GM12875 (cell line): ENCODE results near the gene HM13.

Experiments used
- H3K4me3 ChIP-seq: one replicate; pipeline ENCODE4 v1.5.1; 2011; ENCODE audit warnings: low read depth, low read length, control low read depth
- TF ChIP-seq, protein P1 (sequence below): IDR thresholded peaks from 2 replicates; pipeline ENCODE4 v1.5.1; 2011; ENCODE audit warnings: low read depth, mild to moderate bottlenecking, control low read depth, inconsistent platforms, low read length, moderate library complexity, borderline replicate concordance; ENCODE audit not compliant: insufficient read depth

HM13 gene

DNA sequence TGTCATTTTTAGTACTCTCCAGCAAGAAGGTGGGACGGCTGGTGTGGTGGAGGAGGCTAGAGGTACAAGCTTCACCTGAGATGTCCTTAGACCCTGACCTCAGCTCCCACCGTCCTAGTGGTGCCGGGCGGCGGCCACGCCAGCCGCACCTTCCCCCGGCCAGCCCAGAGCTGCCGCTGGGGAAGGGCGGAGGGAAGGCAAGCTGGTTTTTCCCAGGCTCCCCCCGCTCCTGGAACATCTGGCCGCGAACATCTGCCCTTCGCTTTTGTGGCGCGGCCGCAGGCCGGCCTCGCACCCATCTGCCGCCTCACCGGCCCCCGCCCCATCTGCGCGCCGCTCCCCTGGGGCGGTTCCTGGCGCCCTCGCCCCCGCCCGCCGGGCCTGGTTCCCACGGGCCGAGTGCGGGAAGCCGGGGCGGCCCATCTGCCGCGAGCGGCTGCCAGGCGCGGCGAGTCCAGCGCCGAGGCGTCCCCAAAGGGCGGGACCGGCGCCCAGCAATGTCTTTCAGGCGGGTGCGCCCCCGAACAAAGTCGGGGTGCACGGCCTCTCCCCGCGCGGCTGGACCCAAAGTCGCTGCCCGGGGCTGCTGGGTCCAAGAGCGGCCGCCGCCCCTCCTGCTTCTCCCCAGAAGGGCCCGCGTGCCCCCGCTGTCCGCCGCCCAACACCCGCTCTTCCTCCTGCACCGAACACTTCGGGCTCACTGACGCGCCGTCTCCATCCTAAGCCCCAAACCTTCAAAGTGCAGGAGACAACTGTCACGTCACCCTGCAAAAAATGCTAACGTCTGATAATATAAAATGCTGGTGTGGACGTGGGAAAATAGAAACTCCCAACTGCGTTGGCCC lies 73.5 kb downstream of the HM13 start:
- H3K4me3 ChIP-seq: no peak overlapping the region
- TF ChIP-seq, protein P1, sequence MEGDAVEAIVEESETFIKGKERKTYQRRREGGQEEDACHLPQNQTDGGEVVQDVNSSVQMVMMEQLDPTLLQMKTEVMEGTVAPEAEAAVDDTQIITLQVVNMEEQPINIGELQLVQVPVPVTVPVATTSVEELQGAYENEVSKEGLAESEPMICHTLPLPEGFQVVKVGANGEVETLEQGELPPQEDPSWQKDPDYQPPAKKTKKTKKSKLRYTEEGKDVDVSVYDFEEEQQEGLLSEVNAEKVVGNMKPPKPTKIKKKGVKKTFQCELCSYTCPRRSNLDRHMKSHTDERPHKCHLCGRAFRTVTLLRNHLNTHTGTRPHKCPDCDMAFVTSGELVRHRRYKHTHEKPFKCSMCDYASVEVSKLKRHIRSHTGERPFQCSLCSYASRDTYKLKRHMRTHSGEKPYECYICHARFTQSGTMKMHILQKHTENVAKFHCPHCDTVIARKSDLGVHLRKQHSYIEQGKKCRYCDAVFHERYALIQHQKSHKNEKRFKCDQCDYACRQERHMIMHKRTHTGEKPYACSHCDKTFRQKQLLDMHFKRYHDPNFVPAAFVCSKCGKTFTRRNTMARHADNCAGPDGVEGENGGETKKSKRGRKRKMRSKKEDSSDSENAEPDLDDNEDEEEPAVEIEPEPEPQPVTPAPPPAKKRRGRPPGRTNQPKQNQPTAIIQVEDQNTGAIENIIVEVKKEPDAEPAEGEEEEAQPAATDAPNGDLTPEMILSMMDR: no peak

DNA sequence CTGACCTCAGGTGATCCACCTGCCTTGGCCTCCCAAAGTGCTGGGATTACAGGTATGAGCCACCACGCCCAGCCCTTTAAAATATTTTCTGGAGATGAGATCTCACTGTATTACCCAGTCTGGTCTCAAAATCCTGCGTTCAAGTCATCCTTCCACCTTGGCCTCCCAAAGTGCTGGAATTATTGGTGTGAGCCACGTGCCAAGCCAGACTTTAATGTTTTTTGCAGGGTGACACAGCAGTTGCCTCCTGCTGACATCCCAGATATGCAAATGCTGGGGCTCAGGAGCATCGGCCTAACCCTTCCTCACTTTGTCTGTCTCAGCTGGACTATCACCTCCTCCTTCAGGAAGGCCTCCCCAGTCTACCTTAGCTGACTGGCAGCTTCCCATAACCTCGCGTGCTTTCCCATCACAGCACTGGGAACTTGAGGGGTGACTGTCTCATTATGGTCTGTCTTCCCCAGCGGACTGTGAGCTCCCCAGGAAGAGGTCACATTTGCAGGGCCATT lies 76.5 kb downstream of the HM13 start:
- TF ChIP-seq, protein P1: no peak
- H3K4me3 ChIP-seq: no peak overlapping the region

DNA sequence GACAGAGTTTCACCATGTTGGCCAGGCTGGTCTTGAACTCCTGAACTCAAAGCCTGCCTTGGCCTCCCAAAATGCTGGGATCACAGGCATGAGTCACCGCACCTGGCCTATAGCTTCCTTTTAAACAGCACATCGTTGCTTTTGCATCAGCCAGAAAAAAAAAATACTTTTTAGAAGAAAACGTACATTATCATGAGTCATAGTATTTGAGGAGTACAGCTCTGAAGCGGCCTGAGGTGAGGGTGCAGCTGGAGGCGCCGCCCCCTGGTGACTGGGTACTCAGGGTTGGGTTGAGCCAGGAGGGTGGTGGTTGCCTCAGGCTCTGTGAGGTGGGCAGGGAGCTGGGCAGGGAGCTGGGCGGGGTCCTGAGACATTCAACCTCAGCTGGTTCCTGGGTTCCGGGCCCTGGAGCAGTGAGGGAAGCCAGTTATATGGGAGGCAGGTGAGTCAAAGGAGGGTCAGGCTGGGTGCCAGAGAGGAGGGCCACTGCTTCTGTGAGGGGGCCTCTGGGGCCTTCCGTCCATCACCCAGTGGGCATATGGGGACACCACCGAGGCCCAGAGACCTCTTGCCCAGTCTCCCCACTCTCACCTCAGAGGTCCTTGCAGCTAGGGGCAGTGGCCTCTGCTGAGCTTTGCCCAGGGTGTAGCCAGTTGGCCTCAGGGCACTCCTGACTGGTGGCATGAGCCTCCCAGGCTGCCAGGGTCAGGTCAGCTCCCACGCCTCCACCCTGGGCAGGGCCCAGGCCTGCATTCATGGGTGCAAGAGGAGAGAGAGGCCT lies 79.2 kb downstream of the HM13 start:
- no peak overlapping the region for H3K4me3 ChIP-seq
- TF ChIP-seq, protein P1: no peak

DNA sequence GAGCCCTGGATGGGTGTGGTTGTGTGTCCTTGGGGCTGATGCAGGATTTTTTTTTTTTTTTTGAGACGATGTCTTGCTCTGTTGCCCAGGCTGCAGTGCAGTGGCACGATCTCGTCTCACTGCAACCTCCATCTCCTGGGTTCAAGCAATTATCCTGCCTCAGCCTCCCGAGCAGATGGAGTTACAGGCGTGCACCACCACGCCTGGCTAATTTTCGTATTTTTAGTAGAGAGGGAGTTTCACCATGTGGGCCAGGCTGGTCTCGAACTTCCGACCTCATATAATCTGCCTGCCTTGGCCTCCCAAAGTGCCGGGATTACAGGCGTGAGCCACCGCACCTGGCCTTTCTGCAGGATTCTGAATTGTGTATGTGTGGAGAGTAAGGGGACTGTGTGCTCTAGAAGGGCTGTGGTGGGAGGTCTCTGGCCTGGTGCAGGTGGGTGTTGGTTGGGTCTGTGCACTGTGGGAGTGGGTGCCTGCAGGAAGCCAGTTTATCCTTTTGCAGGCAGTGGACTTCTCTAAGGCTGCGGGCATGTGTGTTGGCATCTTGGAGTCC lies 79.8 kb downstream of the HM13 start:
- H3K4me3 ChIP-seq: no peak overlapping the region
- TF ChIP-seq, protein P1: no peak

DNA sequence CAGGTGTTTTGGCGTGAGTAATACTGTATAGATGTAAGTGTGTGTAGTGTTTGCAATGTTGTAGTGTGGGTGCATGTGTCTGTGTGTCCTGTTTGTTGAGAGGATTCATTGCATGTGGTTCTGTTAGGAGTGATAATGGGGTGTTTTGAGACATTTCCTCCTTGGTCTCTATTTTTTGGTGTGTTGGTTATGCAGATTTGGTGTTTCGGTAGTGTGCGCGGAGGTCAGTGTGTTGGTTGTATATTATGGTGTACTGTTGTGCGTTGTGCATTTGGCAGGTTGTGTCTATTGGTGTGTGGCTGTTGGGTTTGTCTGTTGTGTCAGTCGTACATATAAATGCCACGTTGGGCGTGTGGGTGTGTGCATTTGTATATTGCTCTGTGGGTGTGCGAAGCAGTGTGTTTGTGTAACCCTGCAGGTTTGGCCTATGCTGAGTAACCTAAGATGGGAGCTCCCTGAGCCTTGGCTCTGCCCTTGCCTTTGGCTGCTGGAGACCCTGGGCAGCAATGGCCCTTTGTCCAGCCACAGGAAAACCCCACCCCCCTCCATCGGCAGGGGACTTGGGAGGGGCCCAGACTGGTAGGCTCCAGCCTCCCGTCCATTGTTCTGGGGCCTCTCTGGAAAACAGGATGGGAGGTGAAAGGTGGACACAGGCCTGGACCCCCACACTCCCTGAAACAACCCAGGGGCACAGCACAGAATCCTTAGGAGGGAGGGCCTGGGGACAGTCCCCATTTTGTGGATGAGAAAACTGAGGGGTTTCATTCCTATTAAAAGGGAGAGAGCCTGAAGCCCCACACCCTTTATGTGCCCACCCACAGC lies 80.5 kb downstream of the HM13 start:
- no peak overlapping the region for H3K4me3 ChIP-seq
- TF ChIP-seq, protein P1: no peak

DNA sequence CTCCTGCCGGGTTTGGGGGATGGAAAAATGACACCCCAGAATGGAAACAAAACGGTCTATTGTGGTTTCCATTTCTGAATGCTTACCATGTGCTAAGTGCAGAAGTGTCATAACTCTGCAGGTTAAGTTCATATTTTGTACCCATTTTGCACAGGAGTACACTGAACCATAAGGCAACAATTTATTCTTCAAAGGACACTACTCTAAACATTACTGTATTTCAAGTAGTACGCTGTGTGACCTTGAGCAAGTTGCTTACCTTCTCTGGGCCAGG lies 81.1 kb downstream of the HM13 start:
- H3K4me3 ChIP-seq: no peak overlapping the region

More for the DNA sequence above, 81.1 kb downstream of the HM13 start:
- TF ChIP-seq, protein P1: no peak
